HepG2 (cell line): ENCODE results near the gene NOSIP. TPM values are rescaled to one million over a fixed set of nuclear protein-coding genes. Genes with fewer than 3 reads are reported as not detected.

Experiments used
- BCL3 ChIP-seq: sonication (generic); formaldehyde crosslinking; IDR thresholded peaks from 2 replicates; pipeline ENCODE4 v1.5.1; 2020; ENCODE audit warnings: mild to moderate bottlenecking, missing genetic modification reagents, moderate library complexity
- CEBPG ChIP-seq: IDR thresholded peaks from 2 replicates; pipeline ENCODE4 v1.6.1; 2016
- EP300 ChIP-seq, 3 experiments: sonication (generic) in 1 of 3; formaldehyde crosslinking in 1 of 3; IDR thresholded peaks; 2 replicates each; pipeline versions ENCODE4 v1.5.1 to v1.6.1; 2011 to 2020; ENCODE audit warnings: low read depth in 2 of 3, low read length in 2 of 3, borderline replicate concordance in 1 of 3, improper control_type of control experiment in 1 of 3, mild to moderate bottlenecking in 1 of 3, missing genetic modification reagents in 1 of 3, moderate library complexity in 1 of 3
- HNRNPH1 ChIP-seq: fragments of 200-400 bp; formaldehyde crosslinking; optimal IDR thresholded peaks from 2 replicates; pipeline ENCODE3; 2017; ENCODE audit warnings: mild to moderate bottlenecking, low read depth, low read length
- IKZF1 ChIP-seq: fragments of 450-650 bp; IDR thresholded peaks from 2 replicates; pipeline ENCODE4 v1.7.1; 2016
- IRF2 ChIP-seq: IDR thresholded peaks from 2 replicates; pipeline ENCODE4 v1.6.1; 2018; ENCODE audit warnings: missing genetic modification reagents, missing compliant biosample characterization
- MIER3 ChIP-seq: IDR thresholded peaks from 2 replicates; pipeline ENCODE4 v1.6.1; 2016; ENCODE audit warnings: missing compliant biosample characterization, borderline replicate concordance
- NR2F6 ChIP-seq, 2 experiments: IDR thresholded peaks; 2 replicates each; pipeline ENCODE4 v1.6.1; 2016; ENCODE audit warnings: antibody characterized with exemption in 1 of 2, mild to moderate bottlenecking in 1 of 2
- PAF1 ChIP-seq: IDR thresholded peaks from 2 replicates; pipeline ENCODE4 v1.6.1; 2016; ENCODE audit warnings: missing genetic modification reagents, missing compliant biosample characterization
- POLR2G ChIP-seq: fragments of 200-400 bp; formaldehyde crosslinking; IDR thresholded peaks from 2 replicates; pipeline ENCODE4 v1.6.1; 2018; ENCODE audit warnings: mild to moderate bottlenecking, low read depth, low read length, moderate library complexity
- RAD21 ChIP-seq: fragments of 450-650 bp; formaldehyde crosslinking; IDR thresholded peaks from 2 replicates; pipeline ENCODE4 v1.5.0; 2020; ENCODE audit warnings: mild to moderate bottlenecking
- TEAD3 ChIP-seq: optimal IDR thresholded peaks from 2 replicates; pipeline ENCODE3; 2016; ENCODE audit warnings: borderline replicate concordance
- ZBTB26 ChIP-seq: IDR thresholded peaks from 2 replicates; pipeline ENCODE4 v1.6.1; 2016; ENCODE audit warnings: missing compliant biosample characterization, missing genetic modification reagents, borderline replicate concordance
- ZBTB38 ChIP-seq: sonication (generic); formaldehyde crosslinking; IDR thresholded peaks from 2 replicates; pipeline ENCODE4 v1.5.1; 2020; ENCODE audit warnings: mild to moderate bottlenecking, missing genetic modification reagents
- ZKSCAN1 ChIP-seq: fragments of 150-350 bp; IDR thresholded peaks from 2 replicates; pipeline ENCODE4 v1.6.1; 2014; ENCODE audit warnings: low read length
- ZNF3 ChIP-seq: IDR thresholded peaks from 2 replicates; pipeline ENCODE4 v1.7.0; 2017; ENCODE audit warnings: inconsistent platforms
- ZNF350 ChIP-seq: sonication (generic); formaldehyde crosslinking; IDR thresholded peaks from 2 replicates; pipeline ENCODE4 v1.4.0; 2020; ENCODE audit warnings: mild to moderate bottlenecking, low read depth, missing genetic modification reagents, borderline replicate concordance
- ZNF557 ChIP-seq: sonication (generic); formaldehyde crosslinking; IDR thresholded peaks from 2 replicates; pipeline ENCODE4 v1.4.0; 2020; ENCODE audit warnings: missing genetic modification reagents
- ZNF558 ChIP-seq: sonication (generic); formaldehyde crosslinking; IDR thresholded peaks from 2 replicates; pipeline ENCODE4 v1.9.0; 2022; ENCODE audit warnings: mild to moderate bottlenecking, missing genetic modification reagents, borderline replicate concordance
- ZNF7 ChIP-seq: IDR thresholded peaks from 2 replicates; pipeline ENCODE4 v1.6.1; 2016; ENCODE audit warnings: missing biosample characterization, missing genetic modification reagents
- ZNF775 ChIP-seq: sonication (generic); formaldehyde crosslinking; IDR thresholded peaks from 2 replicates; pipeline ENCODE4 v1.4.0; 2020; ENCODE audit warnings: missing genetic modification reagents, mild to moderate bottlenecking, moderate library complexity, borderline replicate concordance
- ZNF83 ChIP-seq: sonication (generic); formaldehyde crosslinking; IDR thresholded peaks from 2 replicates; pipeline ENCODE4 v1.4.0; 2020; ENCODE audit warnings: missing genetic modification reagents, mild to moderate bottlenecking, borderline replicate concordance
- ZNF850 ChIP-seq: sonication (generic); formaldehyde crosslinking; conservative IDR thresholded peaks from 2 replicates; pipeline ENCODE4 v1.9.0; 2021; ENCODE audit warnings: mild to moderate bottlenecking, missing genetic modification reagents
- polyA plus RNA-seq, 8 experiments: library from polyadenylated mRNA; depleted of rRNA in 3 of 8; stranded (reverse) in 7 of 8; unstranded in 1 of 8; fragments of >200 nt; fragmentation: Illumina TruSeq in 4 of 8; extraction: Trizol in 4 of 8; gene quantifications; 2 replicates each; pipeline versions ENCODE4 v1.2.1 to v1.2.3, GENCODE V29; 2011 to 2016; ENCODE audit warnings: low read depth in 4 of 8, missing spikeins in 1 of 8, mixed read lengths in 1 of 8; ENCODE audit not compliant: insufficient read depth in 1 of 8
- total RNA-seq, 5 experiments: library from RNA; depleted of rRNA; stranded (reverse); fragments of >200 nt; fragmentation: Illumina TruSeq; extraction: Trizol; gene quantifications; 2 replicates each; pipeline ENCODE4 v1.2.3, GENCODE V29; 2016; ENCODE audit warnings: low read depth in 1 of 5
- TF ChIP-seq, protein P1 (sequence below): sonication (generic); formaldehyde crosslinking; IDR thresholded peaks from 2 replicates; pipeline ENCODE4 v1.8.1; 2023; ENCODE audit warnings: mild to moderate bottlenecking, inconsistent platforms, moderate library complexity, missing genetic modification reagents, borderline replicate concordance
- TF ChIP-seq, protein P2 (sequence below): sonication (generic); formaldehyde crosslinking; IDR thresholded peaks from 2 replicates; pipeline ENCODE4 v1.8.1; 2023; ENCODE audit warnings: mild to moderate bottlenecking, missing genetic modification reagents
- TF ChIP-seq, protein P3 (sequence below): sonication (generic); formaldehyde crosslinking; IDR thresholded peaks from 2 replicates; pipeline ENCODE4 v1.4.0; 2020; ENCODE audit warnings: missing genetic modification reagents

The NOSIP gene
- total and polyA plus RNA-seq, 2 of the 13 experiments (the other 11 are each of a cell fraction or from before 2014, with no cell fraction given) = 54.3 to 78.0 TPM

DNA sequence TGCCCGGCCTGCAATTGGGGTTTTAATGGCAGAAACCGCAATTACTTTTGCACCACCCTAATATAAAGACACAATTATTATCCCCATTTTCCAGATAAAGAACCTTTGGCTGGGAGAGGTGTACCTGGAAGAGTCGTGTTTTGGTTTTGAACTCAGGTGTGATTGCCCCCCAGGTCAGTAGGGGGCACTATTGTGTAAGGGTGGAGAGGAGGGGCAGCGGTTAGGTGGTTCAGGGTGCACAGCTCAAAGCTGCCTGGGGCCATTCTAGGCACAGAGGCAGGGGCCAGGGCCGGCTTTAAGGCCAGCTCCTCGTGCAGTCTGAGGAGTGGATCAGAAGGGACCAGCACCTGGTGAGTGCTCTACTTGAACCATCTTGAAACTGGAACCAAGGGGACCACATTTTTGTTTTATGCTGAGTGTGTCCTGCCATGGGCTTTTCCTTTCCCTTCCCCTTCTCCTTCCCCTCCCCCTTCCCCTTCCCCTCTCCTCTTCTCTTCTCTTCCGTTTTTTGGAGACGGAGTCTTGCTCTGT lies 73.7 kb downstream of the NOSIP start (continued):
- TF ChIP-seq RAD21 (CRISPR knock-in tag) = peak; percentile 90
- no peak for TF ChIP-seq ZNF775 (CRISPR knock-in tag)
- TF ChIP-seq ZNF3 = 0 out of 2 replicates have a peak, but pooled peaks have one; percentile 18
- TF ChIP-seq TEAD3 (CRISPR knock-in tag) = peak; percentile 31
- TF ChIP-seq IKZF1 = no peak
- no peak for TF ChIP-seq BCL3
- no peak for TF ChIP-seq EP300 (IDR thresholded peaks at IDR 0.05; ENCODE audit: low read depth in 2 of 2, low read length in 2 of 2)
- TF ChIP-seq EP300 (CRISPR knock-in tag; IDR thresholded peaks at IDR 0.05; ENCODE audit: borderline replicate concordance) = no peak
- TF ChIP-seq, protein P1, sequence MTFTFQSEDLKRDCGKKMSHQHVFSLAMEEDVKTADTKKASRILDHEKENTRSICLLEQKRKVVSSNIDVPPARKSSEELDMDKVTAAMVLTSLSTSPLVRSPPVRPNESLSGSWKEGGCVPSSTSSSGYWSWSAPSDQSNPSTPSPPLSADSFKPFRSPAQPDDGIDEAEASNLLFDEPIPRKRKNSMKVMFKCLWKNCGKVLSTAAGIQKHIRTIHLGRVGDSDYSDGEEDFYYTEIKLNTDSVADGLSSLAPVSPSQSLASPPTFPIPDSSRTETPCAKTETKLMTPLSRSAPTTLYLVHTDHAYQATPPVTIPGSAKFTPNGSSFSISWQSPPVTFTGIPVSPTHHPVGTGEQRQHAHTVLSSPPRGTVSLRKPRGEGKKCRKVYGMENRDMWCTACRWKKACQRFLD (CRISPR knock-in tag) = no peak
- no peak for TF ChIP-seq ZNF558 (CRISPR knock-in tag)
- TF ChIP-seq ZBTB26 (CRISPR knock-in tag) = no peak
- 0 out of 2 replicates have a peak, but pooled peaks have one; percentile 50 for TF ChIP-seq IRF2 (CRISPR knock-in tag)
- TF ChIP-seq ZNF557 (CRISPR knock-in tag) = no peak
- no peak for TF ChIP-seq ZNF850 (CRISPR knock-in tag)
- TF ChIP-seq ZKSCAN1 = no peak
- no peak for TF ChIP-seq ZNF83 (CRISPR knock-in tag)
- TF ChIP-seq ZNF350 (CRISPR knock-in tag) = peak; percentile 50; the same call in 1 of the 2 replicates
- peak; percentile 26; the same call in 1 of the 2 replicates for TF ChIP-seq CEBPG
- TF ChIP-seq HNRNPH1 = no peak
- TF ChIP-seq, protein P2, sequence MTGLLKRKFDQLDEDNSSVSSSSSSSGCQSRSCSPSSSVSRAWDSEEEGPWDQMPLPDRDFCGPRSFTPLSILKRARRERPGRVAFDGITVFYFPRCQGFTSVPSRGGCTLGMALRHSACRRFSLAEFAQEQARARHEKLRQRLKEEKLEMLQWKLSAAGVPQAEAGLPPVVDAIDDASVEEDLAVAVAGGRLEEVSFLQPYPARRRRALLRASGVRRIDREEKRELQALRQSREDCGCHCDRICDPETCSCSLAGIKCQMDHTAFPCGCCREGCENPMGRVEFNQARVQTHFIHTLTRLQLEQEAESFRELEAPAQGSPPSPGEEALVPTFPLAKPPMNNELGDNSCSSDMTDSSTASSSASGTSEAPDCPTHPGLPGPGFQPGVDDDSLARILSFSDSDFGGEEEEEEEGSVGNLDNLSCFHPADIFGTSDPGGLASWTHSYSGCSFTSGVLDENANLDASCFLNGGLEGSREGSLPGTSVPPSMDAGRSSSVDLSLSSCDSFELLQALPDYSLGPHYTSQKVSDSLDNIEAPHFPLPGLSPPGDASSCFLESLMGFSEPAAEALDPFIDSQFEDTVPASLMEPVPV (CRISPR knock-in tag) = no peak
- TF ChIP-seq ZNF7 (CRISPR knock-in tag) = no peak
- TF ChIP-seq, protein P3, sequence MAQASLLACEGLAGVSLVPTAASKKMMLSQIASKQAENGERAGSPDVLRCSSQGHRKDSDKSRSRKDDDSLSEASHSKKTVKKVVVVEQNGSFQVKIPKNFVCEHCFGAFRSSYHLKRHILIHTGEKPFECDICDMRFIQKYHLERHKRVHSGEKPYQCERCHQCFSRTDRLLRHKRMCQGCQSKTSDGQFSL (CRISPR knock-in tag) = no peak
- no peak for TF ChIP-seq ZBTB38 (CRISPR knock-in tag)
- TF ChIP-seq POLR2G = no peak
- TF ChIP-seq PAF1 = no peak
- TF ChIP-seq NR2F6 (IDR thresholded peaks at IDR 0.05) = no peak
- TF ChIP-seq NR2F6 (CRISPR knock-in tag; IDR thresholded peaks at IDR 0.05) = 0 out of 2 replicates have a peak, but pooled peaks have one; percentile 29
- no peak for TF ChIP-seq MIER3 (CRISPR knock-in tag)
